ENCODE data around the gene MAP3K1.
"Not testable (repeated sequence)": the region's sequence is repeated elsewhere in the genome, so short reads cannot be mapped to it uniquely, and the experiment has no call there.

The MAP3K1 gene

GRCh38 chr5:56814361-56814962, 887 bp upstream of the MAP3K1 start:
- Histone ChIP-seq H3K27me3 (ENCODE audit: control insufficient read depth in 5 of 5, insufficient read depth in 4 of 5, low read length in 5 of 5) (no peaks in the 10 kb centered on the region), H3K4me1 (ENCODE audit: control insufficient read depth in 5 of 5, insufficient read depth in 5 of 5, low read length in 5 of 5) (peaks cover 3 to 33% (median 32%) of the 10 kb centered on the region in 5 donors), H3K27ac (ENCODE audit: low read depth, low read length) (peak overlapping the region; percentile 41), H3K9me3 (ENCODE audit: control insufficient read depth in 5 of 5, low read length in 5 of 5) (no peaks in the 10 kb centered on the region), H3K9ac (ENCODE audit: low read length in 5 of 5) (peak overlapping the region; percentile 6 to 82 (median 71)), H3K36me3 (ENCODE audit: control insufficient read depth in 5 of 5, insufficient read depth in 5 of 5, low read length in 5 of 5) (no peaks in the 10 kb centered on the region), H3K4me3 (ENCODE audit: low read depth in 1 of 5, low read length in 5 of 5) (peak overlapping the region; percentile 79 to 97 (median 93))

- Histone ChIP-seq H3K4me1 (ENCODE audit: control insufficient read depth in 5 of 5, insufficient read depth in 5 of 5, low read length in 5 of 5) (peaks cover 3 to 37% (median 35%) of the 10 kb centered on the region in 5 donors), H3K9me3 (ENCODE audit: control insufficient read depth in 5 of 5, low read length in 5 of 5) (no peaks in the 10 kb centered on the region), H3K4me3 (ENCODE audit: low read depth in 1 of 5, low read length in 5 of 5) (peak overlapping the region; percentile 44 to 97 (median 93)), H3K27me3 (ENCODE audit: control insufficient read depth in 5 of 5, insufficient read depth in 4 of 5, low read length in 5 of 5) (no peaks in the 10 kb centered on the region), H3K27ac (ENCODE audit: low read depth, low read length) (peak overlapping the region; percentile 86), H3K36me3 (ENCODE audit: control insufficient read depth in 5 of 5, insufficient read depth in 5 of 5, low read length in 5 of 5) (no peaks in the 10 kb centered on the region), H3K9ac (ENCODE audit: low read length in 5 of 5) (peak overlapping the region; percentile 66 to 93 (median 82))
These were observed 553 bp downstream of the MAP3K1 start for GRCh38 chr5:56815658-56816545.

- Histone ChIP-seq H3K27ac (ENCODE audit: low read depth, low read length) (peak overlapping the region; percentile 86), H3K9ac (ENCODE audit: low read length in 5 of 5) (peak overlapping the region; percentile 66 to 93 (median 82)), H3K4me3 (ENCODE audit: low read depth in 1 of 5, low read length in 5 of 5) (peak overlapping the region; percentile 80 to 97 (median 93)), H3K36me3 (ENCODE audit: control insufficient read depth in 5 of 5, insufficient read depth in 5 of 5, low read length in 5 of 5) (no peaks in the 10 kb centered on the region), H3K4me1 (ENCODE audit: control insufficient read depth in 5 of 5, insufficient read depth in 5 of 5, low read length in 5 of 5) (peaks cover 3 to 37% (median 35%) of the 10 kb centered on the region in 5 donors), H3K9me3 (ENCODE audit: control insufficient read depth in 5 of 5, low read length in 5 of 5) (no peaks in the 10 kb centered on the region), H3K27me3 (ENCODE audit: control insufficient read depth in 5 of 5, insufficient read depth in 4 of 5, low read length in 5 of 5) (no peaks in the 10 kb centered on the region)
These were observed 1.3 kb downstream of the MAP3K1 start for GRCh38 chr5:56816546-56817081.

GRCh38 chr5:56817263-56818014, 2.1 kb downstream of the MAP3K1 start:
- no peaks in the 10 kb centered on the region for H3K36me3 ChIP-seq (ENCODE audit: control insufficient read depth in 5 of 5, insufficient read depth in 5 of 5, low read length in 5 of 5)
- H3K27me3 ChIP-seq (ENCODE audit: control insufficient read depth in 5 of 5, insufficient read depth in 4 of 5, low read length in 5 of 5): no peaks in the 10 kb centered on the region
- peak overlapping the region; percentile 86 for H3K27ac ChIP-seq (ENCODE audit: low read depth, low read length)
- peak overlapping the region; percentile 2 to 93 (median 82) for H3K9ac ChIP-seq (ENCODE audit: low read length in 5 of 5)
- H3K9me3 ChIP-seq (ENCODE audit: control insufficient read depth in 5 of 5, low read length in 5 of 5): no peaks in the 10 kb centered on the region
- peaks cover 3 to 37% (median 35%) of the 10 kb centered on the region in 5 donors for H3K4me1 ChIP-seq (ENCODE audit: control insufficient read depth in 5 of 5, insufficient read depth in 5 of 5, low read length in 5 of 5)
- H3K4me3 ChIP-seq (ENCODE audit: low read depth in 1 of 5, low read length in 5 of 5): peak overlapping the region; percentile 78 to 97 (median 93)

GRCh38 chr5:56818450-56819037, 3.2 kb downstream of the MAP3K1 start:
- H3K9ac ChIP-seq (ENCODE audit: low read length in 5 of 5): peak overlapping the region in 4 of 5 donors; percentile 51 to 63 (median 61)
- H3K4me3 ChIP-seq (ENCODE audit: low read depth in 1 of 5, low read length in 5 of 5): peak overlapping the region in 3 of 5 donors; percentile 36 to 58 (median 47)
- H3K27ac ChIP-seq (ENCODE audit: low read depth, low read length): peak overlapping the region; percentile 62
- H3K36me3 ChIP-seq (ENCODE audit: control insufficient read depth in 5 of 5, insufficient read depth in 5 of 5, low read length in 5 of 5): no peaks in the 10 kb centered on the region
- no peaks in the 10 kb centered on the region for H3K27me3 ChIP-seq (ENCODE audit: control insufficient read depth in 5 of 5, insufficient read depth in 4 of 5, low read length in 5 of 5)
- no peaks in the 10 kb centered on the region for H3K9me3 ChIP-seq (ENCODE audit: control insufficient read depth in 5 of 5, low read length in 5 of 5)
- H3K4me1 ChIP-seq (ENCODE audit: control insufficient read depth in 5 of 5, insufficient read depth in 5 of 5, low read length in 5 of 5): peaks cover 3 to 48% (median 37%) of the 10 kb centered on the region in 5 donors

DNA sequence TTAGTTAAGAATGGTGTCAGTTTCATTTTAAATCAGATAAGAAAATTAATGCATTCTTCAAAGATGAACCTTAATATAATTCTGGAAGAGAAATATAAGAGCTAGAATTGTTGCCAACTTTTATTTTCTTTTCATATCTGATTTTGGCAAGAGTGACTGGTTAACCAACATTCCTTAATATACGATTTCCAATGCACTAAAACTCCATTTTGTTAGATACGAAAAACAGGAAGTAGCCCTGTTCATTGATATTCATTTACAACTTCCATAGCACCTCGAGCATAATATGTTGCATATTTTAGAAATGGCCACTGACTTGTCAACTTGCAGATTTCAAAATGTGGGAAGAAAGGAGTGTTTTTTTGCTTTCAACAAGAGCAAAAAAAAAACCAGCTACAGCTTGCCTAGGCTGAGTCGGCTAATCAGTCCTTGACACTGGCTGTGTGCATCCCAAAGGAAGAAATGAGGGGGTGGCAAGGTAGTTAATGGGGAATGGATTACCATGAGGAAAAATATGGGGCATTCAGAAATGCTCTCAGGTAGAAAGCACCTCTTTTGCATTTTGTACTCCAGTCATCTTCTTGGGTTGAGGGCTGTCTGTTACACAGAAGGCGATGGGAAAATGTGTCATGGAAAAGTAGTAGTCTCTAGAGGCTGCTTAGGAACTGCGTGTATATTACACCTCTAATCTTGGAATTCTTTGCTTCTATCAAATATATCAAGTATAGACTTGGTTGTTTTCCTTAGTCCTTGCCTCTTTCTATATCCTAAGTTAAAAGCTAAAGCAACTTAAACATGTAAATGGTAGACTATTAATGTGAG, 3.9 kb downstream of the MAP3K1 start:
- no peaks in the 10 kb centered on the region for H3K9me3 ChIP-seq (ENCODE audit: control insufficient read depth in 5 of 5, low read length in 5 of 5)
- no peaks in the 10 kb centered on the region for H3K36me3 ChIP-seq (ENCODE audit: control insufficient read depth in 5 of 5, insufficient read depth in 5 of 5, low read length in 5 of 5)
- H3K27me3 ChIP-seq (ENCODE audit: control insufficient read depth in 5 of 5, insufficient read depth in 4 of 5, low read length in 5 of 5): no peaks in the 10 kb centered on the region
- peak overlapping the region in 4 of 5 donors; percentile 51 to 63 (median 61) for H3K9ac ChIP-seq (ENCODE audit: low read length in 5 of 5)
- H3K4me1 ChIP-seq (ENCODE audit: control insufficient read depth in 5 of 5, insufficient read depth in 5 of 5, low read length in 5 of 5): peaks cover 3 to 50% (median 40%) of the 10 kb centered on the region in 5 donors
- peak overlapping the region; percentile 62 for H3K27ac ChIP-seq (ENCODE audit: low read depth, low read length)
- H3K4me3 ChIP-seq (ENCODE audit: low read depth in 1 of 5, low read length in 5 of 5): peak overlapping the region in 4 of 5 donors; percentile 36 to 58 (median 48)

DNA sequence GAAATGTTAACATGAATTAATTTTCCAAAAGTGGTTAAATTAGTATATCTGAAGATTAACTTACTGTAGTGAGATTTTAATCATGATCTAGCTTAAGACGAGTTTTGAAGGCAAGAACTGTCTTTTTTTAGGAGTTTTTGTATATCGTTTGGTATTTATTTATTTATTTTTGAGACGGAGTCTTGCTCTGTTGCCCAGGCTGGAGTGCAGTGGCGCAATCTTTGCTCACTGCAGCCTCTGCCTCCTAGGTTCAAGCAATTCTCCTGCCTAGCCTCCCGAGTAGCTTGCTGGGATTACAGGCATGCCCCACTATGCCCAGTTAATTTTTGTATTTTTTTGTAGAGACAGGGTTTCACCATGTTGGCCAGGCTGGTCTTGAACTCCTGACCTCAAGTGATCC, 6.5 kb downstream of the MAP3K1 start:
- H3K36me3 ChIP-seq (ENCODE audit: control insufficient read depth in 5 of 5, insufficient read depth in 5 of 5, low read length in 5 of 5); H3K9me3 ChIP-seq (ENCODE audit: control insufficient read depth in 5 of 5, low read length in 5 of 5); H3K27me3 ChIP-seq (ENCODE audit: control insufficient read depth in 5 of 5, insufficient read depth in 4 of 5, low read length in 5 of 5); H3K27ac ChIP-seq (ENCODE audit: low read depth, low read length); H3K4me3 ChIP-seq (ENCODE audit: low read depth in 1 of 5, low read length in 5 of 5); H3K9ac ChIP-seq (ENCODE audit: low read length in 5 of 5): not testable (repeated sequence)
- H3K4me1 ChIP-seq (ENCODE audit: control insufficient read depth in 5 of 5, insufficient read depth in 5 of 5, low read length in 5 of 5): peaks cover 3 to 50% (median 42%) of the 10 kb centered on the region in 5 donors

- Histone ChIP-seq H3K4me1 (ENCODE audit: control insufficient read depth in 5 of 5, insufficient read depth in 5 of 5, low read length in 5 of 5) (peaks cover 2 to 39% (median 34%) of the 10 kb centered on the region in 5 donors), H3K27ac (ENCODE audit: low read depth, low read length) (no peak overlapping the region), H3K27me3 (ENCODE audit: control insufficient read depth in 5 of 5, insufficient read depth in 4 of 5, low read length in 5 of 5) (no peaks in the 10 kb centered on the region), H3K4me3 (ENCODE audit: low read depth in 1 of 5, low read length in 5 of 5) (no peak overlapping the region), H3K36me3 (ENCODE audit: control insufficient read depth in 5 of 5, insufficient read depth in 5 of 5, low read length in 5 of 5) (no peaks in the 10 kb centered on the region), H3K9ac (ENCODE audit: low read length in 5 of 5) (peak overlapping the region in 1 of 5 donors; percentile 8), H3K9me3 (ENCODE audit: control insufficient read depth in 5 of 5, low read length in 5 of 5) (no peaks in the 10 kb centered on the region)
These were observed 7.6 kb downstream of the MAP3K1 start for GRCh38 chr5:56822981-56823380.

GRCh38 chr5:56824019-56824418, 8.7 kb downstream of the MAP3K1 start:
- H3K4me1 ChIP-seq (ENCODE audit: control insufficient read depth in 5 of 5, insufficient read depth in 5 of 5, low read length in 5 of 5): peaks cover 0 to 30% (median 29%) of the 10 kb centered on the region in 5 donors

More at GRCh38 chr5:56824019-56824418, 8.7 kb downstream of the MAP3K1 start:
- no peak overlapping the region for H3K9ac ChIP-seq (ENCODE audit: low read length in 5 of 5)
- no peak overlapping the region for H3K4me3 ChIP-seq (ENCODE audit: low read depth in 1 of 5, low read length in 5 of 5)
- no peaks in the 10 kb centered on the region for H3K27me3 ChIP-seq (ENCODE audit: control insufficient read depth in 5 of 5, insufficient read depth in 4 of 5, low read length in 5 of 5)
- no peaks in the 10 kb centered on the region for H3K36me3 ChIP-seq (ENCODE audit: control insufficient read depth in 5 of 5, insufficient read depth in 5 of 5, low read length in 5 of 5)
- H3K9me3 ChIP-seq (ENCODE audit: control insufficient read depth in 5 of 5, low read length in 5 of 5): no peaks in the 10 kb centered on the region
- no peak overlapping the region for H3K27ac ChIP-seq (ENCODE audit: low read depth, low read length)
